Ectodermal cell (in vitro differentiated cells): ENCODE data around the gene CSF3.
"Not testable (repeated sequence)": the region's sequence is repeated elsewhere in the genome, so short reads cannot be mapped to it uniquely, and the experiment has no call there.

Experiments used
- H3K27ac ChIP-seq: 2 replicates; pipeline ENCODE4 v1.7.0; 2013; ENCODE audit warnings: mild to moderate bottlenecking, low read depth, low read length; ENCODE audit not compliant: insufficient read depth, poor library complexity, severe bottlenecking
- H3K27me3 ChIP-seq: 2 replicates; pipeline ENCODE4 v1.7.0; 2013; ENCODE audit warnings: mild to moderate bottlenecking, low read length; ENCODE audit not compliant: insufficient read depth, control insufficient read depth, poor library complexity, severe bottlenecking
- H3K36me3 ChIP-seq: one replicate; pipeline ENCODE4 v1.7.0; 2013; ENCODE audit warnings: low read length; ENCODE audit not compliant: control insufficient read depth, insufficient read depth
- H3K4me1 ChIP-seq: one replicate; pipeline ENCODE4 v1.7.0; 2013; ENCODE audit warnings: low read length; ENCODE audit not compliant: control insufficient read depth, insufficient read depth
- H3K4me3 ChIP-seq: 2 replicates; pipeline ENCODE4 v1.7.0; 2013; ENCODE audit warnings: low read depth, low read length, control low read depth; ENCODE audit not compliant: insufficient read depth
- H3K9me3 ChIP-seq: 2 replicates; pipeline ENCODE4 v1.7.0; 2013; ENCODE audit warnings: mild to moderate bottlenecking, low read length, moderate library complexity; ENCODE audit not compliant: control insufficient read depth
- WGBS, 2 experiments: methylation state at CpG; one replicate each; pipeline ENCODE4 v1.1.7; 2013; ENCODE audit warnings: missing lambda C conversion rate in 2 of 2; 5-methylcytosine and 5-hydroxymethylcytosine counted together

The CSF3 gene

DNA sequence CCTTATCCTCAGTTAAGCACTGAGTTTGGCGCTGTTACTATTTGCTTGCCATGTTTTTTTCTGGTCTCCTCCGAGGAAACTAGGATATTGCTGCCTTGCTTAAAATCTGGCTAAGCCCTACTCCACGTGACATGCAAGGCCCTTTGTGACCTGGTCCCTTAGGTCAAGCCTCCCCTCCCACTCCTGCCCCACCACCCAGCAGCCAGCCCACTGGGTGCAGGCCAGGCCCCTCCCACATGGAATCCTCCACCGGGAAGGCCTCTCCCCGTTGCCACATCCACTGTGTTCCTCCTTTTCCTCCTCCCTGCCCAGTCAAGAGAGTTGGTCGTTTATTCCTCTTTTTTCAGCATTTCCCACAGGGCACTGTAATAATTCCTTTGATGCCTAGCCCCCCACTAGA lies 18.4 kb upstream of the CSF3 start:
- H3K27me3 ChIP-seq = no peaks in the 10 kb centered on the region
- peaks cover 52% of the 10 kb centered on the region for H3K36me3 ChIP-seq
- 88 to 90% methylated on average over 6 of the region's 6 CpGs for WGBS, 2 experiments

GRCh38 chr17:39997543-39997942 lies 17.7 kb upstream of the CSF3 start:
- Histone ChIP-seq H3K4me1 (no peaks in the 10 kb centered on the region), H3K9me3 (no peaks in the 10 kb centered on the region), H3K27ac (no peak overlapping the region), H3K27me3 (no peaks in the 10 kb centered on the region), H3K4me3 (no peak overlapping the region), H3K36me3 (peaks cover 46% of the 10 kb centered on the region)
- 96 to 97% methylated on average over 4 of the region's 4 CpGs for WGBS, 2 experiments

More for the DNA sequence above, 18.4 kb upstream of the CSF3 start:
- no peaks in the 10 kb centered on the region for H3K4me1 ChIP-seq
- no peak overlapping the region for H3K27ac ChIP-seq
- no peaks in the 10 kb centered on the region for H3K9me3 ChIP-seq
- H3K4me3 ChIP-seq = no peak overlapping the region

DNA sequence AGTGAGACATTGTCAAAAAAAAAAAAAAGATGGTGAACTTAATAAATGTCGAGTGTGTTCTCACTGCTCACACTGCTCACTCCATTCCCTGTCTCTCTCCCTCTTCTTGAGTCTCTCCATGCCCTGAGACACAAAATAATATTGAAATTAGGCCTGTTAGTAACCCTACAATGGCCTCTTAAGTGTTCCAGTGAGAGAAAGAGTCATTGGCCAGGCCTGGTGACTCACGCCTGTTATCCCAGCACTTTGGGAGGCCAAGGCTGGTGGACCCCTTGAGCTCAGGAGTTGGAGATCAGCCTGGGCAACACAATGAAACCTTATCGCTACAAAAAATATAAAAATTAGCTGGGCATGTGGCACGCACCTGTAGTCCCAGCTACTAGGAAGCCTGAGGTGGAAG lies 16.2 kb upstream of the CSF3 start:
- H3K4me1 ChIP-seq = no peaks in the 10 kb centered on the region
- H3K4me3 ChIP-seq = no peak overlapping the region
- H3K27me3 ChIP-seq = no peaks in the 10 kb centered on the region
- WGBS, 2 experiments = 94 to 95% methylated on average over 4 of the region's 4 CpGs
- no peaks in the 10 kb centered on the region for H3K9me3 ChIP-seq
- no peak overlapping the region for H3K27ac ChIP-seq
- peaks cover 32% of the 10 kb centered on the region for H3K36me3 ChIP-seq

DNA sequence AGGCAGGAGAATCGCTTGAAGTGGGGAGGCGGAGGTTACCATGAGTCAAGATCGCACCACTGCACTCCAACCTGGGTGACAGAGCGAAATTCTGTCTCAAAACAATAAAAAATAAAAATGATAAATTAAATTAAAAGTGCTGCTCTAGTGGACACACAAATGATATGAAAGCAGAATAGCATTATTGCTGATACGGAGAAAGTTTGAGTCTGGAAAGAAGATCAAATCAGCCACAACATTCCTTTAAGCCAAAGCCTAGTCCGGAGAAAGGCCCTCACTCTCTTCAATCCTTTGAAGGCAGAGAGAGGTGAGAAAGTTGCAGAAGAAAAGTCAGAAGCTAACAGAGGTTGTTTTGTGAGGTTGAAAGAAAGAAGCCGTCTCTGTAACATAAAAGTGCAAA lies 15.1 kb upstream of the CSF3 start:
- Histone ChIP-seq H3K4me3 (no peak overlapping the region), H3K27me3 (no peaks in the 10 kb centered on the region), H3K36me3 (peaks cover 21% of the 10 kb centered on the region), H3K27ac (no peak overlapping the region), H3K9me3 (no peaks in the 10 kb centered on the region), H3K4me1 (no peaks in the 10 kb centered on the region)
- WGBS, 2 experiments = 93 to 95% methylated on average over 6 to 7 of the region's 7 CpGs

DNA sequence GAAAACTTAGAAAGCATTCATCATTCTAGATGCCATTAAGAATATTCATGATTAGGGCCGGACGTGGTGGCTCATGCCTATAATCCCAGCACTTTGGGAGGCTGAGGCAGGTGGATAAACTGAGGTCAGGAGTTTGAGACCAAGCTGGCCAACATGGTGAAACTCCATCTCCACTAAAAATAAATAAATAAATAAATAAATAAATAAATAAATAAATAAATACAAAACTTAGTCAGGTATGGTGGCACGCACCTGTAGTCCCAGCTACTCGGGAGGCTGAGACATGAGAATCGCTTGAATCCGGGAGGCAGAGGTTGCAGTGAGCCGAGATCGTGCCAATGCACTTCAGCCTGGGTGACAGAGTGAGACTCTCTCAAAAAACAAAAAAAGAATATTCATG lies 13.9 kb upstream of the CSF3 start:
- H3K9me3 ChIP-seq, H3K27ac ChIP-seq, H3K4me1 ChIP-seq, H3K4me3 ChIP-seq, H3K27me3 ChIP-seq: not testable (repeated sequence)
- peaks cover 11% of the 10 kb centered on the region for H3K36me3 ChIP-seq
- WGBS, 2 experiments = 85 to 92% methylated on average over 8 of the region's 8 CpGs

- H3K27ac ChIP-seq = no peak overlapping the region
- WGBS, 2 experiments = 94 to 95% methylated on average over 9 of the region's 9 CpGs
- H3K4me1 ChIP-seq = no peaks in the 10 kb centered on the region
- H3K9me3 ChIP-seq = no peaks in the 10 kb centered on the region
- H3K4me3 ChIP-seq = no peak overlapping the region
- H3K36me3 ChIP-seq = no peaks in the 10 kb centered on the region
- H3K27me3 ChIP-seq = no peaks in the 10 kb centered on the region
Measured at GRCh38 chr17:40004072-40004471, 11.2 kb upstream of the CSF3 start.

DNA sequence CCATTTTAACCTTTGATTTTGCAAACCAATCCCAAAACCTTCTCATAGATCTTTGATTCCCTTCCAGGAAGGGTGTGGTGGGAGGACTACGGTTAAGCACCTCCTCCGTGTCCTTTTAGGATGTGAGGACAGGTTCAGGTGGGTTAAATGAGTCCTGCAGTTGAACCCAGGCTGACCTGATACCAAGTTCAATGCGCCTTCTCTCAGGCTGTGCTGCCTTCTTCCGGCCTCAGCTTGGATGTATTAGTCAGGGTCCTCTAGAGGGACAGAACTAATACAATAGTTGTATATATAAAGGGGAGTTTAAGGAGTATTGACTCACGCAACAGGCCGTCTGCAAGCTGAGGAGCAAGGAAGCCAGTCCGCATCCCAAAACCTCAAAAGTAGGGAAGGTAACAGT lies 10.5 kb upstream of the CSF3 start:
- Histone ChIP-seq H3K36me3 (no peaks in the 10 kb centered on the region), H3K27ac (no peak overlapping the region)
- WGBS, 2 experiments = 92 to 93% methylated on average over 7 of the region's 7 CpGs

GRCh38 chr17:40005520-40005919 lies 9.7 kb upstream of the CSF3 start:
- H3K27me3 ChIP-seq = no peaks in the 10 kb centered on the region
- H3K4me3 ChIP-seq = no peak overlapping the region
- H3K27ac ChIP-seq = no peak overlapping the region
- WGBS, 2 experiments = 92% methylated on average over 6 of the region's 6 CpGs
- no peaks in the 10 kb centered on the region for H3K4me1 ChIP-seq
- no peaks in the 10 kb centered on the region for H3K9me3 ChIP-seq
- no peaks in the 10 kb centered on the region for H3K36me3 ChIP-seq

More for the DNA sequence above, 10.5 kb upstream of the CSF3 start:
- Histone ChIP-seq H3K4me3 (no peak overlapping the region), H3K27me3 (no peaks in the 10 kb centered on the region), H3K4me1 (no peaks in the 10 kb centered on the region), H3K9me3 (no peaks in the 10 kb centered on the region)

GRCh38 chr17:40010946-40011500 lies 4.2 kb upstream of the CSF3 start:
- WGBS, 2 experiments = 94 to 96% methylated on average over 38 of the region's 38 CpGs
- not testable (repeated sequence) for H3K27ac ChIP-seq, H3K4me3 ChIP-seq, H3K27me3 ChIP-seq, H3K36me3 ChIP-seq, H3K9me3 ChIP-seq
- peaks cover 11% of the 10 kb centered on the region for H3K4me1 ChIP-seq

DNA sequence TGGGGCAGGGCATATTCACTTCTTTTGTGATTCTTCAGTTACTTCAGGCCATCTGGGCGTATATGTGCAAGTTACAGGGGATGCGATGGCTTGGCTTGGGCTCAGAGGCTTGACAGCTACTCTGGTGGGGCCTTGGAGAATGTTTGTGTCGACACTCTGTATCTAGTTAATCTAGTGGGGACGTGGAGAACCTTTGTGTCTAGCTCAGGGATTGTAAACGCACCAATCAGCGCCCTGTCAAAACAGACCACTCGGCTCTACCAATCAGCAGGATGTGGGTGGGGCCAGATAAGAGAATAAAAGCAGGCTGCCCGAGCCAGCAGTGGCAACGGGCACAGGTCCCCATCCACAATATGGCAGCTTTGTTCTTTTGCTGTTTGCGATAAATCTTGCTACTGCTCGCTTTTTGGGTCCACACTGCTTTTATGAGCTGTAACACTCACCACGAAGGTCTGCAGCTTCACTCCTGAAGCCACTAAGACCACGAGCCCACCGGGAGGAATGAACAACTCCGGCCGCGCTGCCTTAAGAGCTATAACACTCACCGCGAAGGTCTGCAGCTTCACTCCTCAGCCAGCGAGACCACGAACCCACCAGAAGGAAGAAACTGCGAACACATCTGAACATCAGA lies 3.1 kb upstream of the CSF3 start:
- not testable (repeated sequence) for H3K27ac ChIP-seq, H3K4me3 ChIP-seq, H3K36me3 ChIP-seq, H3K27me3 ChIP-seq, H3K9me3 ChIP-seq
- peaks cover 11% of the 10 kb centered on the region for H3K4me1 ChIP-seq
- WGBS, 2 experiments = 91 to 92% methylated on average over 22 of the region's 22 CpGs
